Spleen (tissue), 7 donors: ENCODE data around the gene SCRN2.

Source experiments
- POLR2A ChIP-seq, 3 donors: fragments of 450-650 bp; IDR thresholded peaks; one replicate each; pipeline ENCODE4 v1.5.1; 2017; ENCODE audit warnings: antibody characterized with exemption in 3 of 3, mild to moderate bottlenecking in 1 of 3
- POLR2AphosphoS5 ChIP-seq, 3 donors: sonication (generic); formaldehyde crosslinking; IDR thresholded peaks; one replicate each; pipeline ENCODE4 v1.5.1; 2017; ENCODE audit warnings: antibody characterized with exemption in 3 of 3
- TF ChIP-seq, protein P1 (sequence below), 11 experiments: fragments of 200-600 bp in 7 of 11; fragments of 450-650 bp in 4 of 11; sonication (generic) in 4 of 11; IDR thresholded peaks in 8 of 11; conservative IDR thresholded peaks in 3 of 11; 1 replicate in 7 of 11; 2 replicates in 4 of 11; pipeline versions ENCODE4 v1.4.0 to v1.8.0; 2016 to 2021; ENCODE audit warnings: antibody characterized with exemption in 11 of 11, inconsistent platforms in 4 of 11, mild to moderate bottlenecking in 1 of 11
- donor health status: DM: no; HTN: no; CAD: no; lungs with moderate emphysema.
- donor health status: DM: no; HTN: no; CAD: no.
- donor health status: DM: no; HTN: no; CAD: no.

DNA sequence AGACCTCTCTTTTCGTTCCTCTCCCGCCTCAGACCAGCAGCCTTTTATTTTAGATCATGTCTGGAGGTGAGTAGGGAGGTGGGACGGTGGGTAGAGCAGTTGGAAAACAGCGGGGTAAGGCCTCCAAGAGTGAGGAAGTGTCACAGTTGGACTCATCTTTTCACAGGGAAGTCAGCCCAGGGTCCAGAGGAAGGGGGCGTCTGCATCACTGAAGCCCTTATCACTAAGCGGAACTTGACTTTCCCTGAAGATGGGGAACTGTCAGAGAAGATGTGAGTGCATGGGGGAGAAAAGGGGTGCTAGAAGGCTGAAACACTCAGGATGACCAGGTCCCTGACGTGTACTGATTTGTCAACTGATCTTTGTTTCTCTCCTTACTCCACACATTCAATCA lies 9.1 kb downstream of the SCRN2 start:
- TF ChIP-seq, protein P1, sequence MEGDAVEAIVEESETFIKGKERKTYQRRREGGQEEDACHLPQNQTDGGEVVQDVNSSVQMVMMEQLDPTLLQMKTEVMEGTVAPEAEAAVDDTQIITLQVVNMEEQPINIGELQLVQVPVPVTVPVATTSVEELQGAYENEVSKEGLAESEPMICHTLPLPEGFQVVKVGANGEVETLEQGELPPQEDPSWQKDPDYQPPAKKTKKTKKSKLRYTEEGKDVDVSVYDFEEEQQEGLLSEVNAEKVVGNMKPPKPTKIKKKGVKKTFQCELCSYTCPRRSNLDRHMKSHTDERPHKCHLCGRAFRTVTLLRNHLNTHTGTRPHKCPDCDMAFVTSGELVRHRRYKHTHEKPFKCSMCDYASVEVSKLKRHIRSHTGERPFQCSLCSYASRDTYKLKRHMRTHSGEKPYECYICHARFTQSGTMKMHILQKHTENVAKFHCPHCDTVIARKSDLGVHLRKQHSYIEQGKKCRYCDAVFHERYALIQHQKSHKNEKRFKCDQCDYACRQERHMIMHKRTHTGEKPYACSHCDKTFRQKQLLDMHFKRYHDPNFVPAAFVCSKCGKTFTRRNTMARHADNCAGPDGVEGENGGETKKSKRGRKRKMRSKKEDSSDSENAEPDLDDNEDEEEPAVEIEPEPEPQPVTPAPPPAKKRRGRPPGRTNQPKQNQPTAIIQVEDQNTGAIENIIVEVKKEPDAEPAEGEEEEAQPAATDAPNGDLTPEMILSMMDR (IDR thresholded peaks at IDR 0.05 in 8 of 11, conservative IDR thresholded peaks at IDR 0.05 in 3 of 11) = no peak
- TF ChIP-seq POLR2AphosphoS5 (IDR thresholded peaks at IDR 0.05) (no peak), POLR2A (IDR thresholded peaks at IDR 0.05) (no peak)
